CD4-positive, alpha-beta T cell treated with Interferon alpha-2 for 1 hour (primary cell): ENCODE results near the gene GOLM1.

ENCODE experiments used
- DNase-seq, 2 donors: peaks; one replicate each; pipeline ENCODE4 v3.0.0-alpha.2; 2020 to 2022

GOLM1 gene

GRCh38 chr9:86043586-86043985 is 55.8 kb downstream of the GOLM1 start:
- no peak for DNase-seq

- no peak for DNase-seq
These were observed 57.0 kb downstream of the GOLM1 start for GRCh38 chr9:86042199-86042978.

- no peak for DNase-seq
These were observed 58.0 kb downstream of the GOLM1 start for GRCh38 chr9:86041311-86041741.

GRCh38 chr9:86040861-86041155 is 58.5 kb downstream of the GOLM1 start:
- no peak for DNase-seq

GRCh38 chr9:86039991-86040860 is 59.1 kb downstream of the GOLM1 start:
- no peak for DNase-seq

- DNase-seq = no peak
These were observed 62.8 kb downstream of the GOLM1 start for GRCh38 chr9:86036555-86036954.

GRCh38 chr9:86035827-86036440 is 63.4 kb downstream of the GOLM1 start:
- no peak for DNase-seq

GRCh38 chr9:86034863-86035734 is 64.3 kb downstream of the GOLM1 start:
- DNase-seq = no peak

- DNase-seq = no peak
These were observed 71.6 kb downstream of the GOLM1 start for GRCh38 chr9:86027767-86028166.

- DNase-seq = no peak
These were observed 76.6 kb downstream of the GOLM1 start for GRCh38 chr9:86022687-86023266.

- no peak for DNase-seq
These were observed 78.2 kb downstream of the GOLM1 start for GRCh38 chr9:86021166-86021565.

- DNase-seq = no peak
These were observed 78.6 kb downstream of the GOLM1 start for GRCh38 chr9:86020731-86021130.

- DNase-seq = no peak
These were observed 90.2 kb downstream of the GOLM1 start for GRCh38 chr9:86009133-86009532.

GRCh38 chr9:86005253-86005775 is 94.0 kb downstream of the GOLM1 start:
- no peak for DNase-seq

- DNase-seq = no peak
These were observed 103.8 kb downstream of the GOLM1 start for GRCh38 chr9:85995599-85995998.

- no peak for DNase-seq
These were observed 104.3 kb downstream of the GOLM1 start for GRCh38 chr9:85995097-85995496.

GRCh38 chr9:85994191-85994590 is 105.2 kb downstream of the GOLM1 start:
- no peak for DNase-seq

- no peak for DNase-seq
These were observed 112.1 kb downstream of the GOLM1 start for GRCh38 chr9:85987236-85987635.

GRCh38 chr9:85984457-85984856 is 114.9 kb downstream of the GOLM1 start:
- no peak for DNase-seq

- no peak for DNase-seq
These were observed 118.0 kb downstream of the GOLM1 start for GRCh38 chr9:85981369-85981768.

- DNase-seq = no peak
These were observed 120.9 kb downstream of the GOLM1 start for GRCh38 chr9:85978496-85978895.
